ENCODE measurements around the gene HEXIM2.

HEXIM2 gene

GRCh38 chr17:45143767-45144198 lies 17.9 kb upstream of the HEXIM2 start:
- in situ Hi-C loops (cut with HindIII; ENCODE audit: low sequenced_read_pairs): no loop called here

- in situ Hi-C loops (cut with HindIII; ENCODE audit: low sequenced_read_pairs): no loop called here
Measured at GRCh38 chr17:45144199-45145034, 17.3 kb upstream of the HEXIM2 start.

GRCh38 chr17:45145035-45145389 lies 16.7 kb upstream of the HEXIM2 start:
- in situ Hi-C loops (cut with HindIII; ENCODE audit: low sequenced_read_pairs): no loop called here

GRCh38 chr17:45146166-45146565 lies 15.5 kb upstream of the HEXIM2 start:
- in situ Hi-C loops (cut with HindIII; ENCODE audit: low sequenced_read_pairs): no loop called here

- in situ Hi-C loops (cut with HindIII; ENCODE audit: low sequenced_read_pairs): no loop called here
Measured at GRCh38 chr17:45146592-45146889, 15.1 kb upstream of the HEXIM2 start.

GRCh38 chr17:45146890-45147580 lies 14.6 kb upstream of the HEXIM2 start:
- in situ Hi-C loops (cut with HindIII; ENCODE audit: low sequenced_read_pairs): no loop called here

GRCh38 chr17:45147581-45148182 lies 14.0 kb upstream of the HEXIM2 start:
- in situ Hi-C loops (cut with HindIII; ENCODE audit: low sequenced_read_pairs): no loop called here

- in situ Hi-C loops (cut with HindIII; ENCODE audit: low sequenced_read_pairs): no loop called here
Measured at GRCh38 chr17:45148183-45149036, 13.3 kb upstream of the HEXIM2 start, which contains the start of gene HEXIM1. HEXIM1 (plus strand) TSS chr17:45148475; CDS start chr17:45149191, 716 bp downstream.

- in situ Hi-C loops (cut with HindIII; ENCODE audit: low sequenced_read_pairs): no loop called here
Measured at GRCh38 chr17:45149037-45149668, 12.5 kb upstream of the HEXIM2 start.

- in situ Hi-C loops (cut with HindIII; ENCODE audit: low sequenced_read_pairs): loop anchor here (10.0 kb wide), 1 partner anchor 235 kb away; no protein-coding TSS in a partner anchor
Measured at GRCh38 chr17:45149669-45150664, 11.7 kb upstream of the HEXIM2 start.

GRCh38 chr17:45150911-45151809 lies 10.5 kb upstream of the HEXIM2 start:
- in situ Hi-C loops (cut with HindIII; ENCODE audit: low sequenced_read_pairs): loop anchor here (10.0 kb wide), 1 partner anchor 234 kb away; no protein-coding TSS in a partner anchor

- in situ Hi-C loops (cut with HindIII; ENCODE audit: low sequenced_read_pairs): loop anchor here (10.0 kb wide), 1 partner anchor 230 kb away; no protein-coding TSS in a partner anchor
Measured at GRCh38 chr17:45155029-45155428, 6.6 kb upstream of the HEXIM2 start.

GRCh38 chr17:45155483-45155882 lies 6.2 kb upstream of the HEXIM2 start:
- in situ Hi-C loops (cut with HindIII; ENCODE audit: low sequenced_read_pairs): loop anchor here (10.0 kb wide), 1 partner anchor 229 kb away; no protein-coding TSS in a partner anchor

GRCh38 chr17:45156242-45156641 lies 5.4 kb upstream of the HEXIM2 start:
- in situ Hi-C loops (cut with HindIII; ENCODE audit: low sequenced_read_pairs): loop anchor here (10.0 kb wide), 1 partner anchor 229 kb away; no protein-coding TSS in a partner anchor

GRCh38 chr17:45160447-45161287 lies 1.0 kb upstream of the HEXIM2 start:
- in situ Hi-C loops (cut with HindIII; ENCODE audit: low sequenced_read_pairs): no loop called here

GRCh38 chr17:45162025-45162687 lies 481 bp downstream of the HEXIM2 start:
- in situ Hi-C loops (cut with HindIII; ENCODE audit: low sequenced_read_pairs): no loop called here
